GM12878 (cell line): ENCODE data around the gene MTM1. TPM values are rescaled to one million over a fixed set of nuclear protein-coding genes. Genes with fewer than 3 reads are reported as not detected.

Source experiments
- ATAC-seq: fragments of 200-7000 bp; cut with Tn5 transposase; 3 replicates; pipeline ENCODE4 v1.9.1; 2020; ENCODE audit warnings: mild to moderate bottlenecking, moderate library complexity
- Bru-seq: library from RNA; stranded (reverse); fragments of 400-500 nt; gene quantifications from one replicate; lab custom pipeline; 2021; lab: Mats Ljungman, UMichigan
- BruChase-seq, 2 experiments: library from RNA; stranded (reverse); fragments of 400-500 nt; gene quantifications; one replicate each; lab custom pipeline; 2021; lab: Mats Ljungman, UMichigan
- BruUV-seq: library from RNA; stranded (reverse); fragments of 400-500 nt; replicated peaks from 2 replicates; lab custom pipeline; 2021; lab: Mats Ljungman, UMichigan
- CTCF ChIA-PET: fragments of 300-600 bp; sonication (Branson Sonifier 250); formaldehyde crosslinking; extraction: SDS; loops from one replicate; lab custom pipeline; 2021; ENCODE audit warnings: inconsistent platforms; lab: Yijun Ruan, JAX
- POLR2A ChIA-PET: fragments of 350-600 bp; formaldehyde crosslinking; extraction: SDS; loops from one replicate; lab custom pipeline; 2021; ENCODE audit warnings: inconsistent platforms; lab: Charles Lee
- RAD21 ChIA-PET: fragments of 300-600 bp; sonication (Branson Sonifier 250); formaldehyde crosslinking; loops from one replicate; lab custom pipeline; 2023; ENCODE audit warnings: antibody characterized with exemption; ENCODE audit not compliant: unreplicated experiment; lab: Charles Lee
- SMC1A ChIA-PET: fragments of 300-600 bp; sonication (Branson Sonifier 250); formaldehyde crosslinking; loops from one replicate; lab custom pipeline; 2023; ENCODE audit not compliant: unreplicated experiment, uncharacterized antibody; lab: Charles Lee
- DNase-seq: peaks from one replicate; pipeline ENCODE4 v3.0.0-alpha.2; 2011; ENCODE audit warnings: low read depth, low spot score
- FAIRE-seq: peaks from 3 replicates; lab custom pipeline; 2011; peaks lifted over from hg19 to GRCh38; lab: Jason Lieb, UNC
- H2AFZ ChIP-seq: 2 replicates; pipeline ENCODE4 v1.6.0; 2011; ENCODE audit warnings: low read depth, low read length, control low read depth; ENCODE audit not compliant: control insufficient read depth
- H3K27ac ChIP-seq: 2 replicates; pipeline ENCODE4 v1.5.1; 2011; ENCODE audit warnings: control low read depth; ENCODE audit not compliant: control insufficient read depth, insufficient read depth
- H3K27me3 ChIP-seq, 2 experiments: replicated peaks in 1 of 2; 2 replicates each; pipeline versions ENCODE4 v1.6.0 to v1.6.1; 2011; ENCODE audit warnings: low read length in 1 of 2; ENCODE audit not compliant: control insufficient read depth in 2 of 2, insufficient read depth in 2 of 2
- H3K36me3 ChIP-seq, 2 experiments: 2 replicates each; pipeline ENCODE4 v1.5.1; 2011; ENCODE audit warnings: low read length in 1 of 2; ENCODE audit not compliant: control insufficient read depth in 2 of 2, insufficient read depth in 2 of 2
- H3K4me1 ChIP-seq: 2 replicates; pipeline ENCODE4 v1.6.1; 2011; ENCODE audit warnings: mild to moderate bottlenecking, low read length, moderate library complexity, mixed read lengths; ENCODE audit not compliant: control insufficient read depth, insufficient read depth
- H3K4me2 ChIP-seq: 2 replicates; pipeline ENCODE4 v1.6.0; 2011; ENCODE audit warnings: control low read depth; ENCODE audit not compliant: control insufficient read depth, insufficient read depth
- H3K4me3 ChIP-seq: fragments of 200-600 bp; sonication (generic); 2 replicates; pipeline ENCODE4 v1.5.1; 2016
- H3K79me2 ChIP-seq: 2 replicates; pipeline ENCODE4 v1.6.0; 2011; ENCODE audit warnings: low read length; ENCODE audit not compliant: control insufficient read depth, insufficient read depth
- H3K9ac ChIP-seq: 2 replicates; pipeline ENCODE4 v1.8.0; 2011; ENCODE audit warnings: low read length, control low read depth, mixed read lengths; ENCODE audit not compliant: control insufficient read depth, insufficient read depth
- H3K9me3 ChIP-seq: replicated peaks from 3 replicates; pipeline ENCODE4 v1.5.1; 2011; ENCODE audit warnings: mild to moderate bottlenecking, low read length; ENCODE audit not compliant: control insufficient read depth, insufficient read depth
- H4K20me1 ChIP-seq: 2 replicates; pipeline ENCODE4 v1.6.0; 2011; ENCODE audit not compliant: control insufficient read depth, insufficient read depth
- EP300 ChIP-seq, 2 experiments: fragments of 150-350 bp in 1 of 2; IDR thresholded peaks; 2 replicates each; pipeline ENCODE4 v1.6.1; 2011 to 2012; ENCODE audit warnings: low read depth in 2 of 2, low read length in 2 of 2, borderline replicate concordance in 1 of 2, improper control_type of control experiment in 1 of 2, inconsistent platforms in 1 of 2; ENCODE audit not compliant: control insufficient read depth in 1 of 2
- IRF4 ChIP-seq: IDR thresholded peaks from 2 replicates; pipeline ENCODE4 v1.6.1; 2011; ENCODE audit warnings: low read depth, low read length
- JUND ChIP-seq: IDR thresholded peaks from 2 replicates; pipeline ENCODE4 v1.6.1; 2012; ENCODE audit warnings: low read depth, mild to moderate bottlenecking, low read length, improper control_type of control experiment, moderate library complexity
- NBN ChIP-seq: fragments of 450-650 bp; IDR thresholded peaks from 2 replicates; pipeline ENCODE4 v1.6.1; 2016
- NFIC ChIP-seq: IDR thresholded peaks from 2 replicates; pipeline ENCODE4 v1.6.1; 2012; ENCODE audit warnings: low read depth, mild to moderate bottlenecking, inconsistent platforms, low read length, moderate library complexity
- NFYB ChIP-seq: IDR thresholded peaks from 2 replicates; pipeline ENCODE4 v1.6.1; 2011; ENCODE audit warnings: low read depth, mild to moderate bottlenecking, low read length, improper control_type of control experiment, moderate library complexity; ENCODE audit not compliant: insufficient read depth
- NR2C1 ChIP-seq: fragments of 450-650 bp; IDR thresholded peaks from 2 replicates; pipeline ENCODE4 v1.6.1; 2017; ENCODE audit warnings: antibody characterized with exemption, mild to moderate bottlenecking, moderate library complexity
- POLR2A ChIP-seq: IDR thresholded peaks from 2 replicates; pipeline ENCODE4 v1.6.1; 2011; ENCODE audit warnings: low read depth, mild to moderate bottlenecking, low read length
- SRF ChIP-seq, 2 experiments: IDR thresholded peaks; 2 replicates each; pipeline ENCODE4 v1.6.1; 2011; ENCODE audit warnings: low read depth in 2 of 2, low read length in 2 of 2, mild to moderate bottlenecking in 1 of 2, moderate library complexity in 1 of 2
- YY1 ChIP-seq: IDR thresholded peaks from 2 replicates; pipeline ENCODE4 v1.6.1; 2011; ENCODE audit warnings: low read depth, mild to moderate bottlenecking, low read length
- WGBS: methylation state at CpG from one replicate; pipeline ENCODE4 v1.1.6; 2016; ENCODE audit warnings: low lambda C conversion rate; ENCODE audit not compliant: insufficient replicate concordance, insufficient coverage; ENCODE audit errors: missing lambda C conversion rate; 5-methylcytosine and 5-hydroxymethylcytosine counted together
- in situ Hi-C: fragments of 300-500 bp; cut with MboI; formaldehyde crosslinking; loops from 9 replicates; pipeline ENCODE4 v1.14.3; 2018; ENCODE audit warnings: mixed read lengths
- intact Hi-C: fragments of 100-400 bp; cut with micrococcal nuclease; formaldehyde crosslinking; loops from one replicate; pipeline ENCODE4 v1.14.2; 2022; ENCODE audit not compliant: unreplicated experiment
- long read RNA-seq, 2 experiments: library from polyadenylated mRNA; unstranded; transcript quantifications; one replicate each; pipeline ENCODE4 v2.0.0, GENCODE V29; 2019 to 2020
- polyA minus RNA-seq, 3 experiments: library from RNA; depleted of rRNA, polyadenylated mRNA; stranded (reverse); fragments of >200 nt; gene quantifications; 2 replicates each; pipeline ENCODE4 v1.2.3, GENCODE V29; 2011
- polyA plus RNA-seq, 11 experiments: library from polyadenylated mRNA; depleted of rRNA in 4 of 11; unstranded in 6 of 11; stranded (reverse) in 5 of 11; fragments of >200 nt; fragmentation: Nextera tagmentation in 4 of 11; fragmentation: Illumina TruSeq in 1 of 11; extraction: Ambion mirVana in 4 of 11; extraction: Trizol in 1 of 11; gene quantifications; 1 replicate in 1 of 11; 2 replicates in 10 of 11; pipeline versions ENCODE4 v1.2.1 to v1.2.3, GENCODE V29; 2011 to 2016; ENCODE audit warnings: inconsistent platforms in 2 of 11, missing spikeins in 2 of 11, low read depth in 1 of 11
- total RNA-seq, 4 experiments: library from RNA; depleted of rRNA in 3 of 4; stranded (reverse); fragments of >200 nt in 3 of 4; fragmentation: Illumina TruSeq in 1 of 4; extraction: Trizol in 1 of 4; gene quantifications; 2 replicates each; pipeline versions ENCODE4 v1.2.1 to v1.2.3, GENCODE V29; 2013 to 2021
- TF ChIP-seq, protein P1 (sequence below): fragments of 450-650 bp; IDR thresholded peaks from 2 replicates; pipeline ENCODE4 v1.6.1; 2017; ENCODE audit warnings: mild to moderate bottlenecking, moderate library complexity

Gene MTM1
- 13.8 and 14.0 TPM in 2 replicates for total RNA-seq (2013; cell fraction: nucleolus; rRNA removed)
- total RNA-seq (2014; rRNA removed), result 6.4 and 13.3 TPM in 2 replicates
- total RNA-seq (2014; rRNA removed; fragmentation: Illumina TruSeq; extraction: Trizol), result 8.5 and 8.9 TPM in 2 replicates
- 9.1 and 9.2 TPM in 2 replicates for total RNA-seq (2021)
- polyA plus RNA-seq (2011; ENCODE audit: low read depth), result 1.8 TPM
- polyA plus RNA-seq (2011; rRNA removed), result 3.9 and 5.9 TPM in 2 replicates
- 1.2 TPM in 2 replicates for polyA plus RNA-seq (2011; cell fraction: cytosol; rRNA removed)
- 1.6 and 2.3 TPM in 2 replicates for polyA plus RNA-seq (2011; cell fraction: nucleus; rRNA removed)
- 2.8 and 3.7 TPM in 2 replicates for polyA plus RNA-seq (2012)
- 7.9 and 10.8 TPM in 2 replicates for polyA plus RNA-seq (2014; fragmentation: Illumina TruSeq; extraction: Trizol)
- 1 to 10 TPM; 3.9 to 5.3 TPM for polyA plus RNA-seq (2014; fragmentation: Nextera tagmentation; extraction: Ambion mirVana)
- polyA plus RNA-seq (2014; rRNA removed), result 4.9 and 6.6 TPM in 2 replicates
- 10 to 100 TPM; 10.6 to 11.4 TPM for polyA plus RNA-seq (2016; fragmentation: Nextera tagmentation; extraction: Ambion mirVana)
- polyA minus RNA-seq (2011; rRNA and poly(A)+ RNA removed), result 1.6 and 8.9 TPM in 2 replicates
- 0.53 and 0.83 TPM in 2 replicates for polyA minus RNA-seq (2011; cell fraction: cytosol; rRNA and poly(A)+ RNA removed)
- 3.5 and 4.2 TPM in 2 replicates for polyA minus RNA-seq (2011; cell fraction: nucleus; rRNA and poly(A)+ RNA removed)
- Bru-seq, nascent RNA, result percentile 55 among the genes with signal in this experiment
- percentile 52 among the genes with signal in this experiment for BruChase-seq, experiment 1, labeled RNA remaining after a 6-hour chase
- BruChase-seq, experiment 2, labeled RNA remaining after a 2-hour chase, result percentile 58 among the genes with signal in this experiment
- long read RNA-seq, experiment 1, partial matches to known transcripts, result 0 of 1 reads
- long read RNA-seq, experiment 1, other reads (novel, unspliced or antisense), result 1 of 1 reads
- long read RNA-seq, experiment 2, partial matches to known transcripts, result 5 of 11 reads
- long read RNA-seq, experiment 2, other reads (novel, unspliced or antisense), result 6 of 11 reads

DNA sequence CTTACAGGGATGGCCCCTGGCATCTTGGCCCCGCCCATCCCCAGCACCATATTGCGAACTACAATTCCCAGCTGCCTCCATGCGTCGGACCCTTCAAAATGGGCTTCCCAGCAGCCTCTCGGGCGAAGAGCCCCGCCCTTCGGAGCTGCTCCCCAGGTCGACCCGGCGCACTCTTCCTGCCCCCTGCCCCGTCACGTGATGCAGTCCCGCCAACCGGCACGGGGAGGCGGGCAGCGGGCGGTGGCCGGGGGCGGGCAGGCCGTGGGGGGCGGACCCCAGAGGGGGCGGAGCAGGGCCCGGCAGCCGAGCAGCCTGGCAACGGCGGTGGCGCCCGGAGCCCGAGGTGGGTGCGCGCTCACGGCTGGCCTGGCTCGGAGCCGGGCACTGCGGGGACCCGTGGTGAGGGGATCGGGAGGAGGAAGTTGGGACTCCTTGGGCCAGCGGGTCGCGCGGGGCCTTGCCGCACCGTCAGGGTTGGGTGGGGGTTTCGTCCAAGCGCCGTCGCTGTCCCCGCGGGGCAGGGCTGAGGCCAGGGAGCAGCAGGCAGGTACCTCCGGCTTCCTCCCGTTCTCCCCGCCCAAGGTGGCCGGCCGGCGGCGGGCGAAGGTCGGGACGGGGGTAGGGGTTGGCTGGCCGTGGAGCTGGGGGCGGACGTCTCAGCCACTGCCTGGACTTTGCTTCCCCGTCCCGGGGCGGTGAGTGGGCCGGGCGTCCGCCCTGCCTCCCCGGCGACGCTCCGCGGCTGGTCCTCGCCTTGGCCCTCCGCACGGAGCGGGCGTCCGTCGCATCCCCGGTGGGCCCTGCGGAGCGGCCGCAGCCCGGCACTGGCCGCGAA, at the start of gene MTM1:
TSS of gene MTM1 (plus strand) at position 302 of the 835 bp plus-strand sequence. CDS start 23,994 bp downstream, outside the sequence.
- ChIA-PET RAD21 (interaction anchor here (0.8 to 2.3 kb wide), 3 partner anchors 22 to 629 kb away, joined by 3 to 5 read pairs (median 5); no protein-coding TSS in a partner anchor), CTCF (interaction anchor here (1.7 to 2.2 kb wide), 2 partner anchors 18 to 24 kb away, joined by 7 to 10 read pairs; no protein-coding TSS in a partner anchor), POLR2A (interaction anchor here (0.9 to 1.1 kb wide), 3 partner anchors 25 to 631 kb away, joined by 3 to 4 read pairs (median 4); partner anchors contain the start of gene EOLA2), SMC1A (interaction anchor here (0.5 to 2.2 kb wide), 3 partner anchors 13 to 19 kb away, joined by 3 to 10 read pairs (median 3); no protein-coding TSS in a partner anchor)
- no peaks in the 10 kb centered on the region for H3K36me3 ChIP-seq
- H3K9ac ChIP-seq, result peak within 1 kb of the TSS; percentile 55
- no TSS peak for BruUV-seq
- peak within 1 kb of the TSS; percentile 69 for H3K4me3 ChIP-seq
- no peaks in the 10 kb centered on the region for H4K20me1 ChIP-seq
- H3K4me1 ChIP-seq, result peaks cover 4% of the 10 kb centered on the region; the same call in 1 of the 2 replicates
- peak within 1 kb of the TSS; percentile 86 for H2AFZ ChIP-seq
- H3K27me3 ChIP-seq, result no peaks in the 10 kb centered on the region
- ATAC-seq, result peak; percentile 93
- H3K79me2 ChIP-seq, result no peaks in the 10 kb centered on the region
- H3K9me3 ChIP-seq, result no peaks in the 10 kb centered on the region; the same call in 2 of the 3 replicates
- in situ Hi-C loops (no loop called here), intact Hi-C loops (loop anchor here (10.0 kb wide), 1 partner anchor 1034 kb away; no protein-coding TSS in a partner anchor)
- FAIRE-seq, result peak; percentile 18
- peak within 1 kb of the TSS; percentile 70; the same call in 1 of the 2 replicates for H3K4me2 ChIP-seq
- H3K27ac ChIP-seq, result peak within 1 kb of the TSS; percentile 31
- peak; percentile 71 for DNase-seq
- WGBS, result 34% methylated on average over 61 of the region's 89 CpGs
- TF ChIP-seq POLR2A, result peak; percentile 61
- TF ChIP-seq JUND, result no peak
- TF ChIP-seq NBN, result no peak
- no peak for TF ChIP-seq IRF4
- TF ChIP-seq NFIC, result no peak
- TF ChIP-seq, protein P1, sequence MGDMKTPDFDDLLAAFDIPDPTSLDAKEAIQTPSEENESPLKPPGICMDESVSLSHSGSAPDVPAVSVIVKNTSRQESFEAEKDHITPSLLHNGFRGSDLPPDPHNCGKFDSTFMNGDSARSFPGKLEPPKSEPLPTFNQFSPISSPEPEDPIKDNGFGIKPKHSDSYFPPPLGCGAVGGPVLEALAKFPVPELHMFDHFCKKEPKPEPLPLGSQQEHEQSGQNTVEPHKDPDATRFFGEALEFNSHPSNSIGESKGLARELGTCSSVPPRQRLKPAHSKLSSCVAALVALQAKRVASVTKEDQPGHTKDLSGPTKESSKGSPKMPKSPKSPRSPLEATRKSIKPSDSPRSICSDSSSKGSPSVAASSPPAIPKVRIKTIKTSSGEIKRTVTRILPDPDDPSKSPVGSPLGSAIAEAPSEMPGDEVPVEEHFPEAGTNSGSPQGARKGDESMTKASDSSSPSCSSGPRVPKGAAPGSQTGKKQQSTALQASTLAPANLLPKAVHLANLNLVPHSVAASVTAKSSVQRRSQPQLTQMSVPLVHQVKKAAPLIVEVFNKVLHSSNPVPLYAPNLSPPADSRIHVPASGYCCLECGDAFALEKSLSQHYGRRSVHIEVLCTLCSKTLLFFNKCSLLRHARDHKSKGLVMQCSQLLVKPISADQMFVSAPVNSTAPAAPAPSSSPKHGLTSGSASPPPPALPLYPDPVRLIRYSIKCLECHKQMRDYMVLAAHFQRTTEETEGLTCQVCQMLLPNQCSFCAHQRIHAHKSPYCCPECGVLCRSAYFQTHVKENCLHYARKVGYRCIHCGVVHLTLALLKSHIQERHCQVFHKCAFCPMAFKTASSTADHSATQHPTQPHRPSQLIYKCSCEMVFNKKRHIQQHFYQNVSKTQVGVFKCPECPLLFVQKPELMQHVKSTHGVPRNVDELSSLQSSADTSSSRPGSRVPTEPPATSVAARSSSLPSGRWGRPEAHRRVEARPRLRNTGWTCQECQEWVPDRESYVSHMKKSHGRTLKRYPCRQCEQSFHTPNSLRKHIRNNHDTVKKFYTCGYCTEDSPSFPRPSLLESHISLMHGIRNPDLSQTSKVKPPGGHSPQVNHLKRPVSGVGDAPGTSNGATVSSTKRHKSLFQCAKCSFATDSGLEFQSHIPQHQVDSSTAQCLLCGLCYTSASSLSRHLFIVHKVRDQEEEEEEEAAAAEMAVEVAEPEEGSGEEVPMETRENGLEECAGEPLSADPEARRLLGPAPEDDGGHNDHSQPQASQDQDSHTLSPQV, result no peak
- TF ChIP-seq NFYB, result peak; percentile 38; the same call in 1 of the 2 replicates
- peak; percentile 84 for TF ChIP-seq YY1
- no peak for TF ChIP-seq EP300 (IDR thresholded peaks at IDR 0.05; ENCODE audit: borderline replicate concordance in 1 of 2, control insufficient read depth in 1 of 2, low read depth in 2 of 2, low read length in 2 of 2)
- 0 out of 4 replicates have a peak, but pooled peaks of 1 of the 2 experiments have one; percentile 47 for TF ChIP-seq SRF (IDR thresholded peaks at IDR 0.05; ENCODE audit: low read depth in 2 of 2, low read length in 2 of 2)
- peak; percentile 52; the same call in 1 of the 2 replicates for TF ChIP-seq NR2C1
